Breast epithelium (tissue), 4 donors: Measurements from ENCODE around the gene CRAMP1. TPM values are rescaled to one million over a fixed set of nuclear protein-coding genes. Genes with fewer than 3 reads are reported as not detected.
"Not testable (repeated sequence)": the region's sequence is repeated elsewhere in the genome, so short reads cannot be mapped to it uniquely, and the experiment has no call there.

Source experiments
- DNase-seq, 2 donors: peaks; one replicate each; pipeline ENCODE4 v3.0.0-alpha.2; 2019; ENCODE audit warnings: low spot score in 2 of 2
- H3K27ac ChIP-seq, 2 donors: fragments of 200-600 bp; sonication (generic) in 1 of 2; one replicate each; pipeline ENCODE4 v1.5.1; 2016 to 2019; ENCODE audit warnings: mild to moderate bottlenecking in 1 of 2
- H3K27me3 ChIP-seq, 2 donors: fragments of 200-600 bp; sonication (generic) in 1 of 2; one replicate each; pipeline versions ENCODE4 v1.5.1 to v1.6.0; 2017 to 2019; ENCODE audit warnings: control low read depth in 1 of 2, mild to moderate bottlenecking in 1 of 2
- H3K36me3 ChIP-seq: fragments of 200-600 bp; one replicate; pipeline ENCODE4 v1.5.1; 2019
- H3K4me1 ChIP-seq, 2 donors: fragments of 200-600 bp; sonication (generic); one replicate each; pipeline ENCODE4 v1.5.1; 2016 to 2019; ENCODE audit warnings: control low read depth in 1 of 2
- H3K4me3 ChIP-seq, 3 donors: fragments of 200-600 bp; sonication (generic); 1 replicate in 2 of 3; 2 replicates in 1 of 3; pipeline ENCODE4 v1.5.1; 2016 to 2019; ENCODE audit warnings: mild to moderate bottlenecking in 3 of 3, moderate library complexity in 2 of 3
- H3K9me3 ChIP-seq, 2 donors: fragments of 200-600 bp; sonication (generic) in 1 of 2; one replicate each; pipeline ENCODE4 v1.5.1; 2016 to 2019; ENCODE audit warnings: control low read depth in 1 of 2
- CTCF ChIP-seq, 3 donors: fragments of 450-650 bp; IDR thresholded peaks; one replicate each; pipeline ENCODE4 v1.5.1; 2016 to 2017; ENCODE audit warnings: antibody characterized with exemption in 3 of 3, mild to moderate bottlenecking in 3 of 3, moderate library complexity in 3 of 3
- POLR2A ChIP-seq: fragments of 450-650 bp; IDR thresholded peaks from one replicate; pipeline ENCODE4 v1.6.1; 2016; ENCODE audit warnings: antibody characterized with exemption, mild to moderate bottlenecking, moderate library complexity
- POLR2AphosphoS5 ChIP-seq, 3 donors: sonication (generic); formaldehyde crosslinking; IDR thresholded peaks; one replicate each; pipeline ENCODE4 v1.6.1; 2017; ENCODE audit warnings: antibody characterized with exemption in 3 of 3
- intact Hi-C: fragments of 100-400 bp; cut with DNase I; formaldehyde crosslinking; loops from one replicate; pipeline ENCODE4 v1.15.1; 2023; ENCODE audit warnings: low total_unique reads
- total RNA-seq, 3 donors: library from RNA; depleted of rRNA; stranded (reverse); fragments of >200 nt; gene quantifications; one replicate each; pipeline ENCODE4 v1.1.0, GENCODE V29; 2016

The CRAMP1 gene
- total RNA-seq, 3 donors from 2014 or later: 9.6 to 13.8 (median 10.8) TPM

GRCh38 chr16:1590366-1590765 lies 21.8 kb upstream of the CRAMP1 start:
- H3K9me3 ChIP-seq: no peaks in the 10 kb centered on the region
- H3K27me3 ChIP-seq: no peaks in the 10 kb centered on the region
- no peak overlapping the region for H3K4me3 ChIP-seq
- TF ChIP-seq CTCF (IDR thresholded peaks at IDR 0.05) (no peak), POLR2A (no peak), POLR2AphosphoS5 (IDR thresholded peaks at IDR 0.05) (no peak)
- DNase-seq: no peak
- H3K36me3 ChIP-seq: no peaks in the 10 kb centered on the region
- H3K4me1 ChIP-seq: no peaks in the 10 kb centered on the region
- H3K27ac ChIP-seq: no peak overlapping the region
- intact Hi-C loops: no loop called here

DNA sequence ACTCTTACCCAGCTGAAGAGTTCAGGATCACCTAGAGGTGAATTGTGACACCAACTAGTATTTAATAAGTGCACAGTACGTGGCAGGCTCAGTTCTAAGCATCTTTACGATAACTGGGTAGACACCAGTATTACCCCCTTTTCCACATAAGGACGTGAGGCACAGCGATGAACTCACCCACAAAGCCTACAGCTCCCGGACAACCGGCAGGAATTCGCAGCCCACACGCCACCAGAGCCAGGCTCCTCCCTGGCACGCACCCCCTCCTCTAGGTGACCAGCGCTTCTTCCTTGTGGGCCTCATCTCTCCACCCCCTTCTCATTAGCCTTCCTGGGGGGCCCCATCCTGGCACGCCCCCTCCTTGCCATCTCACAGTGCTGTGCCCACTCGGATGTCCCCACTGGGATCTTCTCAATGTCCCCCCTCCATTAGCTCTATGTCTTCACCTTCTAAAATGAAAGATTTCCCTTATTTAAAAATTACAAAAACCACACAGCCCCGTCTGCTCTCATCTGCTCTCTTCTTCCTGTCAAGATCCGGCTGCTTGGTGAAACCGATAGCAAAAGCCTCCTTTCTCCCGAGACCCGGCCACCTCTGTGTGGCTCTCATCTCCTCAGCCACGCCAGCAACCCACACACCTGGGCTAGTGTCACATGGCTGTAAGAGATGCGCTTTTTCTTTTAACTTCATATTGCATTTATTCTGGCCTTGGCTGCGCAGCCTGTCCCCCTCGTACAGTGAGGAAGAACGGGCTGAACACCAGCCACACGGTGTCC lies 21.0 kb upstream of the CRAMP1 start:
- DNase-seq: no peak
- H3K27me3 ChIP-seq: no peaks in the 10 kb centered on the region
- no peaks in the 10 kb centered on the region for H3K36me3 ChIP-seq
- no peak for TF ChIP-seq POLR2A
- no peak for TF ChIP-seq CTCF (IDR thresholded peaks at IDR 0.05)
- TF ChIP-seq POLR2AphosphoS5 (IDR thresholded peaks at IDR 0.05): no peak
- intact Hi-C loops: no loop called here
- no peak overlapping the region for H3K4me3 ChIP-seq
- no peaks in the 10 kb centered on the region for H3K4me1 ChIP-seq
- H3K9me3 ChIP-seq: no peaks in the 10 kb centered on the region
- H3K27ac ChIP-seq: no peak overlapping the region

DNA sequence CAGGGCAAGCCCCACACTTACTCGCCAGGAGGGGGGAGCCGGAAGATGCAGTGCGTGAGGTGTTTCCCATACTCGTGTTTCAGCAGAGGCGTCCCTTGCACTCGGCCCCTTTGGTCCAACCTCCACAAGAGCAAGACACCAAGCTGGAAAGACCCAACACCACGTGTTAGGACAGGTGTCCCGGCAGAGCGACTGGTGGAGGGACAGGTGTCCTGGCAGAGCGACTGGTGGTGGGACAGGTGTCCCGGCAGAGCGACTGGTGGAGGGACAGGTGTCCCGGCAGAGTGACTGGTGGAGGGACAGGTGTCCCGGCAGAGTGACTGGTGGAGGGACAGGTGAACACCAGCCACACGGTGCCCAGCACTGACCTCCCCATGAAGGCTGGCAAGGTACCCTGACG lies 19.7 kb upstream of the CRAMP1 start:
- no peak for TF ChIP-seq POLR2A
- no peak for TF ChIP-seq CTCF (IDR thresholded peaks at IDR 0.05)
- no peak for TF ChIP-seq POLR2AphosphoS5 (IDR thresholded peaks at IDR 0.05)
- no peak overlapping the region for H3K4me3 ChIP-seq
- intact Hi-C loops: no loop called here
- H3K9me3 ChIP-seq: no peaks in the 10 kb centered on the region
- no peak overlapping the region for H3K27ac ChIP-seq
- H3K27me3 ChIP-seq: no peaks in the 10 kb centered on the region
- H3K36me3 ChIP-seq: no peaks in the 10 kb centered on the region
- no peak for DNase-seq
- H3K4me1 ChIP-seq: no peaks in the 10 kb centered on the region

GRCh38 chr16:1595511-1595910 lies 16.6 kb upstream of the CRAMP1 start:
- H3K27me3 ChIP-seq, H3K9me3 ChIP-seq, H3K4me1 ChIP-seq, DNase-seq, H3K27ac ChIP-seq, H3K36me3 ChIP-seq, intact Hi-C loops, H3K4me3 ChIP-seq: not testable (repeated sequence)

DNA sequence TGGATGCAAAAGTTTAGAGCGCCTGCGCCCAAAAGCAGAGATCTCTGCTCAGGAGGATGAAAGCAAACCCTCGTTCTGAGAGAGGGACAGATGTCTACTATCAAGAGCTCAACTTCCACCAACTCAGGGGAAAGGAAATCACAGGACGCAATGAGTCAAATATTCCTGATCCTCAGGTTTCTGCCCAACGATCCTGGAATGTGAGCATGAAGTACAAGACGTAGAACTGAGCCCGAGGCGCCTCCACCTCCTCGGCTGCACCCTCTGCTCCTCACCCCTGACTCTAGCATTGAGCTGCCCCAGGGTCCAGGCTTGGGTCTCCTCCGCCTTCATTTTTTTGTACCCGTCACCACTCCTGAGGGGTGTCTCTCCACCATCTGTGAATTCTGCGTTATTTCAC lies 15.6 kb upstream of the CRAMP1 start:
- no peaks in the 10 kb centered on the region for H3K4me1 ChIP-seq
- intact Hi-C loops: no loop called here
- H3K27me3 ChIP-seq: no peaks in the 10 kb centered on the region
- H3K27ac ChIP-seq: no peak overlapping the region
- TF ChIP-seq POLR2AphosphoS5 (IDR thresholded peaks at IDR 0.05) (no peak), CTCF (IDR thresholded peaks at IDR 0.05) (no peak), POLR2A (no peak)
- H3K9me3 ChIP-seq: no peaks in the 10 kb centered on the region
- H3K36me3 ChIP-seq: peaks cover 2% of the 10 kb centered on the region
- H3K4me3 ChIP-seq: no peak overlapping the region
- no peak for DNase-seq
